GM06990 (cell line): Measurements from ENCODE around the gene ETV6.
A peak's percentile ranks its signal among the peaks of the same experiment; 100 is the strongest.

Source experiments
- DNase-seq: peaks from one replicate; pipeline ENCODE4 v3.0.0-alpha.2; 2011; ENCODE audit not compliant: insufficient read length; ENCODE audit errors: extremely low read depth
- H3K27me3 ChIP-seq: replicated peaks from 2 replicates; pipeline ENCODE4 v1.6.0; 2011; ENCODE audit warnings: low read length; ENCODE audit not compliant: control insufficient read depth, insufficient read depth
- H3K36me3 ChIP-seq: 2 replicates; pipeline ENCODE4 v1.5.1; 2011; ENCODE audit warnings: low read length; ENCODE audit not compliant: control insufficient read depth, insufficient read depth
- H3K4me3 ChIP-seq: replicated peaks from 2 replicates; pipeline ENCODE4 v1.5.1; 2011; ENCODE audit warnings: low read depth, mild to moderate bottlenecking, control low read depth, low read length
- TF ChIP-seq, protein P1 (sequence below): IDR thresholded peaks from 2 replicates; pipeline ENCODE4 v1.5.1; 2011; ENCODE audit warnings: low read length, control low read depth, mild to moderate bottlenecking, inconsistent platforms; ENCODE audit not compliant: insufficient read depth, poor library complexity, severe bottlenecking

Gene ETV6

DNA sequence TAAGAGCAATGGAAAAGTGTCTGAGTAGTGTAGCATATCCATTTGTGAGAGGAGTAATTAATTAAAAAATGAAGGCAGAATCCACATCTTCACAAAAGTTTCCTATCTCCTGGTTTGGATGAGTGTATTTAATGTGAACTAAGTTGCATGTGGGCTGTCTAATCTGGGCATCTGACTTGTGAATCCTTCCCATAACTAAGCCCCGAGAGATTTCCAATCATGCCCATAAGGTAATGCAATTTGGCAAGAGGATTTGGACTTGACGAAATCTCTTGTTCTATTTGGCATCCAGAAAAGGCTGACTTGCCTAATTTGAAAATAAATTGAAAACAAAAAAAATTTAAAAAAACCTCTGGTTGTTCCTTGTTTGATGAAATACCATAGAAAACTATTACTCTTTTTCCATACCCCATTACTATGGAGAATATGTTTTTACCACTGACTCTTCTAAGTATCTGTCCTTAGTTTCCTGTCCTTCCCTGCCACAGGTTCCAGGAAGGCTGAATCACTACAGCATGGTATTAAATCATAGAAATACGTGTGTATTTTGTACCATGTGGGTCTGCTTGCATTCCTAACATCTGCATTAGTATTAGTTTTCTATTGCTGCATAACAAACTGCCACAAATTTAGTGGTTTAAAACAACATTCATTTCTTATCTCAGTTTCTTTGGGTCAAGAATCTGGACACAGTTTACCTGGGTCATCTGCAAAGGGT lies 48.4 kb downstream of the ETV6 start:
- DNase-seq = no peak
- H3K36me3 ChIP-seq = peaks cover 4% of the 10 kb centered on the region
- no peaks in the 10 kb centered on the region for H3K27me3 ChIP-seq
- no peak overlapping the region for H3K4me3 ChIP-seq
- TF ChIP-seq, protein P1, sequence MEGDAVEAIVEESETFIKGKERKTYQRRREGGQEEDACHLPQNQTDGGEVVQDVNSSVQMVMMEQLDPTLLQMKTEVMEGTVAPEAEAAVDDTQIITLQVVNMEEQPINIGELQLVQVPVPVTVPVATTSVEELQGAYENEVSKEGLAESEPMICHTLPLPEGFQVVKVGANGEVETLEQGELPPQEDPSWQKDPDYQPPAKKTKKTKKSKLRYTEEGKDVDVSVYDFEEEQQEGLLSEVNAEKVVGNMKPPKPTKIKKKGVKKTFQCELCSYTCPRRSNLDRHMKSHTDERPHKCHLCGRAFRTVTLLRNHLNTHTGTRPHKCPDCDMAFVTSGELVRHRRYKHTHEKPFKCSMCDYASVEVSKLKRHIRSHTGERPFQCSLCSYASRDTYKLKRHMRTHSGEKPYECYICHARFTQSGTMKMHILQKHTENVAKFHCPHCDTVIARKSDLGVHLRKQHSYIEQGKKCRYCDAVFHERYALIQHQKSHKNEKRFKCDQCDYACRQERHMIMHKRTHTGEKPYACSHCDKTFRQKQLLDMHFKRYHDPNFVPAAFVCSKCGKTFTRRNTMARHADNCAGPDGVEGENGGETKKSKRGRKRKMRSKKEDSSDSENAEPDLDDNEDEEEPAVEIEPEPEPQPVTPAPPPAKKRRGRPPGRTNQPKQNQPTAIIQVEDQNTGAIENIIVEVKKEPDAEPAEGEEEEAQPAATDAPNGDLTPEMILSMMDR = no peak

DNA sequence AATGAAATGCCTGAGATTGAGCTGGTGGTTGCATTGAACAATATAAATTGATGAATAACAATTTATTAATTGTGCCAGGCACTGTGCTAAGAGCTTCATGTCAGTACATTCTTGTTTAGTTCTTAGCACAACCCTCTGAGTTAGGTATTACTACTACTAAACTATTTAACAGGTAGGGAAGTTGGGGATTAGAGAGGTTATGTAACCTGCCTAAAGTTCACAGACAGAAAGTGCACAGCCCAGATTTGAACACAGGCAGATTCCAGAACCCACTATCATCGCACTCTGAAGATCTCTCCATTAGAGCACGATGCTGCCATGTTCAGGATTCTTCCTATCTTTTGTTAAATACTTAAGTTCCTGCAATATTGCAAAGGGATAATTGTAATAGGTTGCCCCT lies 49.3 kb downstream of the ETV6 start:
- TF ChIP-seq, protein P1 = no peak
- no peak for DNase-seq
- no peaks in the 10 kb centered on the region for H3K27me3 ChIP-seq
- H3K36me3 ChIP-seq = peaks cover 4% of the 10 kb centered on the region
- H3K4me3 ChIP-seq = no peak overlapping the region

DNA sequence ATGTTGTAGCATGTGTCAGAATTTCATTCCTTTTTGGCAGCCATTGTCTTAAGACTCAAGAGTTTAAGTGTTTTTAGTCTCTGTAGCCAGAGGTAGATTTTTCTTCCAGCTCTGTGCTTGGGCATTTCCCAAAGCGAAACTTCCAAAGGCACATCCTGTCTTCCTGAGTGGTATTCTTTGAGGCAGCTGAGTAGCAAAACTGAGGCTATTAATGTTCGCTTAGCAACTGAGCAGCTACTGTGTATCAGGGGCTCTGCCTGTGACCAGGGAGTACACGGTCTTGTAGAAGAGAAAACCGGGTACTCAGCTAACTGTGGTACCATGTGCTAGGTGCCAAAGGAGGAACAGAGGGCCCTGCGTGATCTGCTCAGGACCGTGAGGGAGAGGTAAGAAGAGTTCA lies 52.0 kb downstream of the ETV6 start:
- peaks cover 2% of the 10 kb centered on the region for H3K36me3 ChIP-seq
- TF ChIP-seq, protein P1 = no peak
- H3K27me3 ChIP-seq = no peaks in the 10 kb centered on the region
- H3K4me3 ChIP-seq = no peak overlapping the region
- no peak for DNase-seq

DNA sequence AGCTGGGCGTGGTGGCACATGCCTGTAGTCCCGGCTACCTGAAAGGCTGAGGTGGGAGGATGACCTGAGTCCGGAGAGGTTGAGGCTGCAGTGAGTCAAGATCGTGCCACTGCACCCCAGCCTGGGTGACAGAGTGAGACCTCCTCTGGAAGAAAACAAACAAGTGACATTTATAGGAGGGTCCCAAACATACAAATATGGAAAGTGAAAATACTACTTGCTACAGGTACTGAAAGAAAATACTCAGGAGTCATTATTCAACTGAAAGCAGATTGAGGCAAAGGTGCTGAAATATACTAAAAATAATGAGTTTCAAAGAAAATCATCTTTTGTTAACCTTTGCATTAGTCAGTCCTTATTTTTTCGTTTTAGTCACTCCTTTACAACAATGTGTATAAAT lies 53.5 kb downstream of the ETV6 start:
- TF ChIP-seq, protein P1 = no peak
- DNase-seq = peak; percentile 60
- Histone ChIP-seq H3K36me3 (peaks cover 2% of the 10 kb centered on the region), H3K27me3 (no peaks in the 10 kb centered on the region), H3K4me3 (no peak overlapping the region)

DNA sequence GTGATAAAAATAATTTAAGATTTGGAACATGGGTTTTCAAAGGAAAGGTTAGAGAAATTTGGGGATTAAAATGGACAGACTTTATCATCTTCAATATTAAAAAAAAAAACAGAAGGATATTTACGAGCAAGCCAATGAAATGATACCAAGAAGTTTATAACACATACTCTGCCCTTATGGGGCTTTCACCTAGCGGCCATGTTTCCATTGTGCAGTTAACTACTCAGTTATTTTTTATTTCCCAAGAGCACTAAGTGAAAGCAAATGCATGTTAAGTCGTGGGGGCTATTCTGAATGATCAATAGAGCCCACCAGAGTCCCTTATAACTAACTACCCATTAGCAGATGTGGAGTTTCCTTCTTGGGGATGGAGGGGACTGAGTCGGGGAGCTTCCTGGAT lies 53.9 kb downstream of the ETV6 start:
- Histone ChIP-seq H3K36me3 (peaks cover 2% of the 10 kb centered on the region), H3K4me3 (no peak overlapping the region), H3K27me3 (no peaks in the 10 kb centered on the region)
- DNase-seq = no peak
- TF ChIP-seq, protein P1 = no peak

DNA sequence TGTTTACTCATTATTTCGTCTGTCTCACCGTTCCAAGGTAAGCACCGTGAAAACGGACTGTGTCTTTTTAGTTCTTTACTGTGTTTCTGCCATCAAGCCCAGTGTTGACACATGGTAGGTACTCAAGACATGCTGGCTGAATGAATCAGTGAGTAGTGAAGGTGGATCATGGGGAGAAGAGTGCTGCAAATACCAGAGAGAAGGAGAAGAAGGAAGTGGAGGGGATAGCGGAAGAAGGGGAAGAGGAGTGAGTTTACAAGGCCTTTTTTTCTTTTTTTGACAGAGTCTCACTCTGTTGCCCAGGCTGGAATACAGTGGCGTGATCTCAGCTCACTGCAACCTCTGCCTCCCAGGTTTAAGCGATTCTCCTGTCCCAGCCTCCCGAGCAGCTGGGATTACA lies 54.6 kb downstream of the ETV6 start:
- TF ChIP-seq, protein P1 = no peak
- no peak for DNase-seq
- Histone ChIP-seq H3K36me3 (peaks cover 2% of the 10 kb centered on the region), H3K4me3 (no peak overlapping the region), H3K27me3 (no peaks in the 10 kb centered on the region)
